NCI-H2196 treated with DMSO at 0.1 percent for 48 hours (cell line): ENCODE data around the gene ATP5F1A.
"Not testable (repeated sequence)": the region's sequence is repeated elsewhere in the genome, so short reads cannot be mapped to it uniquely, and the experiment has no call there.

ENCODE experiments used
- DNase-seq: peaks from one replicate; lab custom pipeline; 2025; ENCODE audit not compliant: unreplicated experiment; lab: John Stamatoyannopoulos, UW

The ATP5F1A gene

GRCh38 chr18:46097801-46098615, at the start of gene ATP5F1A:
Gene ATP5F1A, minus strand, starts transcription at chr18:46098296. Its CDS starts 65 bp downstream, at chr18:46098231.
- peak; percentile 81 for DNase-seq

GRCh38 chr18:46141199-46141598, 43.1 kb upstream of the ATP5F1A start:
- DNase-seq: no peak

- DNase-seq: no peak
Measured at GRCh38 chr18:46140173-46140572, 42.1 kb upstream of the ATP5F1A start.

GRCh38 chr18:46134920-46135675, 37.0 kb upstream of the ATP5F1A start:
- no peak for DNase-seq

GRCh38 chr18:46133534-46133933, 35.4 kb upstream of the ATP5F1A start:
- DNase-seq: no peak

GRCh38 chr18:46130549-46130948, 32.5 kb upstream of the ATP5F1A start:
- not testable (repeated sequence) for DNase-seq

GRCh38 chr18:46130061-46130460, 32.0 kb upstream of the ATP5F1A start:
- no peak for DNase-seq

GRCh38 chr18:46126625-46127024, 28.5 kb upstream of the ATP5F1A start:
- DNase-seq: not testable (repeated sequence)

GRCh38 chr18:46113751-46114150, 15.7 kb upstream of the ATP5F1A start:
- DNase-seq: no peak

GRCh38 chr18:46110406-46110805, 12.3 kb upstream of the ATP5F1A start:
- DNase-seq: no peak

GRCh38 chr18:46109386-46109785, 11.3 kb upstream of the ATP5F1A start:
- no peak for DNase-seq

- DNase-seq: peak; percentile 81
Measured at GRCh38 chr18:46104128-46104911, 6.2 kb upstream of the ATP5F1A start, which contains the start of gene HAUS1. Gene HAUS1, plus strand, starts transcription at chr18:46104385. Its CDS starts 27 bp downstream, at chr18:46104412.

GRCh38 chr18:46099463-46099862, 1.4 kb upstream of the ATP5F1A start:
- DNase-seq: no peak

GRCh38 chr18:46098616-46098933, 479 bp upstream of the ATP5F1A start:
- no peak for DNase-seq

GRCh38 chr18:46097431-46097800, 680 bp downstream of the ATP5F1A start:
- no peak for DNase-seq

- DNase-seq: no peak
Measured at GRCh38 chr18:46096651-46097300, 1.3 kb downstream of the ATP5F1A start.

- DNase-seq: no peak
Measured at GRCh38 chr18:46095532-46095931, 2.6 kb downstream of the ATP5F1A start.

- DNase-seq: not testable (repeated sequence)
Measured at GRCh38 chr18:46088501-46088900, 9.6 kb downstream of the ATP5F1A start.

- DNase-seq: no peak
Measured at GRCh38 chr18:46084431-46084830, 13.7 kb downstream of the ATP5F1A start.

- no peak for DNase-seq
Measured at GRCh38 chr18:46080156-46080555, 17.9 kb downstream of the ATP5F1A start.

- no peak for DNase-seq
Measured at GRCh38 chr18:46079336-46079735, 18.8 kb downstream of the ATP5F1A start.
